Neural crest cell (in vitro differentiated cells): Measurements from ENCODE around the gene RGS18. TPM values are rescaled to one million over a fixed set of nuclear protein-coding genes. Genes with fewer than 3 reads are reported as not detected.

Experiments
- DNase-seq: peaks from one replicate; pipeline ENCODE4 v3.0.0; 2021; ENCODE audit warnings: low read depth, mixed read lengths, low spot score
- H3K27ac Mint-ChIP-seq: one replicate; pipeline ENCODE4 v1.8.0; 2021; ENCODE audit warnings: mild to moderate bottlenecking, mixed read lengths; ENCODE audit not compliant: unreplicated experiment
- H3K27me3 Mint-ChIP-seq: 2 replicates; pipeline ENCODE4 v1.8.0; 2021; ENCODE audit warnings: low read depth, mild to moderate bottlenecking, mixed read lengths
- H3K36me3 Mint-ChIP-seq: 2 replicates; pipeline ENCODE4 v1.8.0; 2021; ENCODE audit warnings: low read depth, mild to moderate bottlenecking, mixed read lengths
- H3K4me1 Mint-ChIP-seq: 2 replicates; pipeline ENCODE4 v1.8.0; 2021; ENCODE audit warnings: mixed read lengths
- H3K4me3 Mint-ChIP-seq: one replicate; pipeline ENCODE4 v1.8.0; 2021; ENCODE audit warnings: mild to moderate bottlenecking, mixed read lengths
- H3K9me3 Mint-ChIP-seq: 2 replicates; pipeline ENCODE4 v1.8.0; 2021; ENCODE audit warnings: mixed read lengths
- long read RNA-seq: library from polyadenylated mRNA; unstranded; transcript quantifications from one replicate; pipeline ENCODE4 v2.0.0, GENCODE V29; 2020
- total RNA-seq: library from RNA; stranded (reverse); gene quantifications from 2 replicates; pipeline ENCODE4 v1.2.1, GENCODE V29; 2021
- TF ChIP-seq, protein P1 (sequence below): fragments of 200-600 bp; sonication (generic); conservative IDR thresholded peaks from 2 replicates; pipeline ENCODE4 v1.5.0; 2021; ENCODE audit warnings: antibody characterized with exemption, mild to moderate bottlenecking

RGS18 gene
- not detected in 2 replicates for total RNA-seq
- long read RNA-seq: 0 reads

DNA sequence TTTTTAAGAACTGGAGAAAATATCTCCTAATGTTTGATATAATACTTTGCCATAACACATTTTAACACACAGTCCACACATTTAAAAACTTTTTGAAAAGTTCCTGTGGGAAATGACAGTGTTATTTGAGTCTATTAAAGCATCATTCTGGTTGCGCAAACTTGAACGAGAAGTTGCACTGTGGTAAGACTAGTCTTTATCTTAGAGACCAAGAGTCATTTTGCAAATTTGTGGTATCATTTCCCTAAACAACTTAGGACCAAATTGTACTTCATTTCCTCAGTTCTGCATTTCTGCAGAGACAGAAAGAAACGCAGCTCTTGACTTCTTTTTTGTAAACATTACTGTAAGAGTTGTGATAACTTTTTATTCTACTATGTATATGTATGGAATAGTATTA is at the start of gene RGS18:
Gene RGS18 (plus strand): TSS at position 282 of the 400 bp plus-strand sequence. CDS start 176 bp downstream, outside the sequence.
- H3K27me3 Mint-ChIP-seq: no peaks in the 10 kb centered on the region
- H3K9me3 Mint-ChIP-seq: no peaks in the 10 kb centered on the region
- H3K4me1 Mint-ChIP-seq: no peaks in the 10 kb centered on the region
- H3K4me3 Mint-ChIP-seq: no peak within 1 kb of the TSS
- TF ChIP-seq, protein P1, sequence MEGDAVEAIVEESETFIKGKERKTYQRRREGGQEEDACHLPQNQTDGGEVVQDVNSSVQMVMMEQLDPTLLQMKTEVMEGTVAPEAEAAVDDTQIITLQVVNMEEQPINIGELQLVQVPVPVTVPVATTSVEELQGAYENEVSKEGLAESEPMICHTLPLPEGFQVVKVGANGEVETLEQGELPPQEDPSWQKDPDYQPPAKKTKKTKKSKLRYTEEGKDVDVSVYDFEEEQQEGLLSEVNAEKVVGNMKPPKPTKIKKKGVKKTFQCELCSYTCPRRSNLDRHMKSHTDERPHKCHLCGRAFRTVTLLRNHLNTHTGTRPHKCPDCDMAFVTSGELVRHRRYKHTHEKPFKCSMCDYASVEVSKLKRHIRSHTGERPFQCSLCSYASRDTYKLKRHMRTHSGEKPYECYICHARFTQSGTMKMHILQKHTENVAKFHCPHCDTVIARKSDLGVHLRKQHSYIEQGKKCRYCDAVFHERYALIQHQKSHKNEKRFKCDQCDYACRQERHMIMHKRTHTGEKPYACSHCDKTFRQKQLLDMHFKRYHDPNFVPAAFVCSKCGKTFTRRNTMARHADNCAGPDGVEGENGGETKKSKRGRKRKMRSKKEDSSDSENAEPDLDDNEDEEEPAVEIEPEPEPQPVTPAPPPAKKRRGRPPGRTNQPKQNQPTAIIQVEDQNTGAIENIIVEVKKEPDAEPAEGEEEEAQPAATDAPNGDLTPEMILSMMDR: no peak
- H3K36me3 Mint-ChIP-seq: no peaks in the 10 kb centered on the region
- DNase-seq: no peak
- H3K27ac Mint-ChIP-seq: peak within 1 kb of the TSS; percentile 22

GRCh38 chr1:192109576-192109975 is 48.7 kb upstream of the RGS18 start:
- no peaks in the 10 kb centered on the region for H3K27me3 Mint-ChIP-seq
- no peak for DNase-seq
- TF ChIP-seq, protein P1: no peak

GRCh38 chr1:192115000-192115399 is 43.3 kb upstream of the RGS18 start:
- TF ChIP-seq, protein P1: no peak
- Mint-ChIP-seq H3K27ac (no peak overlapping the region), H3K36me3 (no peaks in the 10 kb centered on the region), H3K27me3 (no peaks in the 10 kb centered on the region), H3K4me1 (peaks cover 10% of the 10 kb centered on the region), H3K4me3 (no peak overlapping the region), H3K9me3 (peaks cover 8% of the 10 kb centered on the region)
- no peak for DNase-seq

More at GRCh38 chr1:192109576-192109975, 48.7 kb upstream of the RGS18 start:
- no peaks in the 10 kb centered on the region for H3K36me3 Mint-ChIP-seq
- H3K4me3 Mint-ChIP-seq: no peak overlapping the region
- H3K27ac Mint-ChIP-seq: no peak overlapping the region
- no peaks in the 10 kb centered on the region for H3K4me1 Mint-ChIP-seq
- H3K9me3 Mint-ChIP-seq: peaks cover 3% of the 10 kb centered on the region

GRCh38 chr1:192118881-192119405 is 39.3 kb upstream of the RGS18 start:
- TF ChIP-seq, protein P1: no peak
- no peak overlapping the region for H3K27ac Mint-ChIP-seq
- H3K4me1 Mint-ChIP-seq: peaks cover 10% of the 10 kb centered on the region
- no peak for DNase-seq
- H3K4me3 Mint-ChIP-seq: no peak overlapping the region
- peaks cover 9% of the 10 kb centered on the region for H3K9me3 Mint-ChIP-seq
- no peaks in the 10 kb centered on the region for H3K36me3 Mint-ChIP-seq
- no peaks in the 10 kb centered on the region for H3K27me3 Mint-ChIP-seq

DNA sequence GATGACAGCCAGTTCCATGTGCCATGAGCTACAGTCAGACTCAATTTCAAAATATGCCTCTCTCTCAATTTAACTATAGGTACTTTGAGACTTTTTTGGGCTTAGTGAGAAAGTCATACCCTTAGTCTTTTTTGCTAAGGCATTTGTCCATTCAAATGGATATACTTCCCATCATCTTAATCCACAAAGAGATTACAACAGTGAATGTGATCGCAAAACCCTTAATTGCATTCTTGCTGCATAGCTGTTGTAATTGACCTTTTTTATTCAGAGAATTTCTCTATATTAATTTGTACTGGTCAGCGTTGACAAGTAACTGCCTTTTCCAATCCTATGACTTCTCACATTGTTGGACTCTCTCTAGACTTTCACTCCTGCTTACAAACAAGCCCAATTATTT is 38.6 kb upstream of the RGS18 start:
- no peak for DNase-seq
- peaks cover 10% of the 10 kb centered on the region for H3K4me1 Mint-ChIP-seq
- no peak overlapping the region for H3K4me3 Mint-ChIP-seq
- H3K9me3 Mint-ChIP-seq: peaks cover 9% of the 10 kb centered on the region
- H3K27ac Mint-ChIP-seq: no peak overlapping the region
- H3K27me3 Mint-ChIP-seq: no peaks in the 10 kb centered on the region
- H3K36me3 Mint-ChIP-seq: no peaks in the 10 kb centered on the region
- TF ChIP-seq, protein P1: no peak
